Lower leg skin (tissue), 4 donors: ENCODE results near the gene KREMEN1. TPM values are rescaled to one million over a fixed set of nuclear protein-coding genes. Genes with fewer than 3 reads are reported as not detected.
"Not testable (repeated sequence)": the region's sequence is repeated elsewhere in the genome, so short reads cannot be mapped to it uniquely, and the experiment has no call there.

Experiments used
- DNase-seq, 2 donors: peaks; one replicate each; pipeline ENCODE4 v3.0.0-alpha.2; 2019; ENCODE audit warnings: low spot score in 2 of 2
- H3K4me3 ChIP-seq: fragments of 200-600 bp; sonication (generic); 2 replicates; pipeline ENCODE4 v1.5.1; 2017; ENCODE audit warnings: mild to moderate bottlenecking, low read depth; ENCODE audit not compliant: poor library complexity, severe bottlenecking
- CTCF ChIP-seq, 3 donors: fragments of 450-650 bp; IDR thresholded peaks; one replicate each; pipeline ENCODE4 v1.5.1; 2016; ENCODE audit warnings: antibody characterized with exemption in 3 of 3, mild to moderate bottlenecking in 3 of 3, moderate library complexity in 2 of 3
- POLR2A ChIP-seq, 2 donors: fragments of 450-650 bp; IDR thresholded peaks; one replicate each; pipeline ENCODE4 v1.6.1; 2016 to 2017; ENCODE audit warnings: antibody characterized with exemption in 2 of 2, mild to moderate bottlenecking in 1 of 2, moderate library complexity in 1 of 2
- WGBS, 2 donors: methylation state at CpG; one replicate each; pipeline ENCODE4 v1.1.5; 2018; 5-methylcytosine and 5-hydroxymethylcytosine counted together
- intact Hi-C: fragments of 100-400 bp; cut with DNase I; formaldehyde crosslinking; loops from one replicate; pipeline ENCODE4 v1.15.0; 2023; ENCODE audit warnings: low total_unique reads
- total RNA-seq, 4 donors: library from RNA; depleted of rRNA; stranded (reverse); fragments of >200 nt; gene quantifications; one replicate each; pipeline ENCODE4 v1.1.0, GENCODE V29; 2016

KREMEN1 gene
- total RNA-seq, 4 donors from 2014 or later, result 28.8 to 52.0 (median 48.0) TPM

DNA sequence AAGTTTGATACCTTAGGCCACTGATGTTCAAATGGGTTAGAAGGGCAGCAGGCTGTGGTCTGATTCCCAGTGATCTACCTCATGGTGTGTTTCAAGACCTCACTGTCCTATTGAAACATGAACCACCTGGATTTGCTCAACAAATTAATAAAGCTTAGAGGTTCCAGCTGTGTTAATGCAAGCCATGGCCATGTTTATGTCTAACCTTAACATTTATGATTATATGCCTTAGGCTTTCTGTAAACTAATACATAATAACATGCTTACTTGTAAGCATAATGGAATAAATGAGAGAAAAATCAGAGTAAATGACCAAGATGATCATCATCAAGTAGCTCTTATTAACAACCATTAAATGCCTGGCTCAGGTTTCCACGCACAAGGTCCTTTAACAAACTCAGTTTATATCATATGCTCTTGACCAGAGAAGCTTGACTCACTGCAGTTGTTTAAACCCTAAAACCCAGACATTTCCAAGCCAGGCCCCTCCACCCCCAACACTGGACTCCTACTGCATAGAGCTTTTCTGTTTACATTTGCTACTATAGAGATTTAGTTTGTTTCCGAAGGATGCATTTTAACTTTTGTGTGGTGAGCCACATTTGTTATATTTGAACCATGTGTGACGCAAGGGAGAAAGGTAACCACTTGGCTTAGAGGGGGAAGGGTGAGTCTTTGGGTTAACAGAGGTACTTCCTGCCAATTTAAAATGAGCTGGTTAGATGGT is 43.7 kb downstream of the KREMEN1 start:
- TF ChIP-seq POLR2A (IDR thresholded peaks at IDR 0.05), result no peak
- no peak for TF ChIP-seq CTCF (IDR thresholded peaks at IDR 0.05)
- WGBS, 2 donors, result 90 to 96% methylated on average over 3 of the region's 3 CpGs
- intact Hi-C loops, result loop anchor here (5.0 kb wide), 1 partner anchor 711 kb away; no protein-coding TSS in a partner anchor
- no peak overlapping the region for H3K4me3 ChIP-seq
- DNase-seq, result no peak

DNA sequence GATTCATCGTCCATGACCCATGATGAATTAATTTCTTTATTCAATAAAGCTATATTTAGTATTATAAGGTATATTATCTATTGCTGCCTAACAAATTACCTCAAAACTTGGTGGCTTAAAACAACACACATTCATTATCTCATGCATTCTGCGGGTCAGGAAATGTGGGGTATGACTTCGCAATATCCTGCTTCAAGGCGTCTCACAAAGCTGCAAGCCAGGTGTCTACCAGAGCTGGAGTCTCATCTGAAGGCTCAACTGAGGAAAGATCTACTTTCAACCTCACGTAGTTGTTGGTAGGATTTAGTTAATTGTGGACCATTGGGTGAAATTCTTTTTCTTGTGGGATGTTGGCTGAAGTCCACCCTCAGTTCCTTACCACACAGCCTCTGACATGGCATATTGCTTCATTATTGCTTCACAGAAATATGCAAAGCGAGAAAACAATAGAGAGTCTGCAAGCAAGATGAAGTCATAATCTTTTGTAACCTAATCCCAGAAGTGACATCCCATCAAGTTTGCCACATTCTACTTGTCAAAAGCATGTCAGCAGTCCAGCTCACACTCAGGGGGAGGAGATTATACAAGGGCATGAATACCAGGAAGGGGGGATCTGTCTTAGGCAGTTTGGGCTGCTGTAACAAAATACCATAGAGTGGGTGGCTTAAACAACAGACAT is 45.1 kb downstream of the KREMEN1 start:
- no peak overlapping the region for H3K4me3 ChIP-seq
- no peak for DNase-seq
- WGBS, 2 donors, result 83 to 89% methylated on average over 6 of the region's 6 CpGs
- TF ChIP-seq CTCF (IDR thresholded peaks at IDR 0.05), result no peak
- TF ChIP-seq POLR2A (IDR thresholded peaks at IDR 0.05), result no peak
- intact Hi-C loops, result loop anchor here (5.0 kb wide), 1 partner anchor 709 kb away; no protein-coding TSS in a partner anchor

DNA sequence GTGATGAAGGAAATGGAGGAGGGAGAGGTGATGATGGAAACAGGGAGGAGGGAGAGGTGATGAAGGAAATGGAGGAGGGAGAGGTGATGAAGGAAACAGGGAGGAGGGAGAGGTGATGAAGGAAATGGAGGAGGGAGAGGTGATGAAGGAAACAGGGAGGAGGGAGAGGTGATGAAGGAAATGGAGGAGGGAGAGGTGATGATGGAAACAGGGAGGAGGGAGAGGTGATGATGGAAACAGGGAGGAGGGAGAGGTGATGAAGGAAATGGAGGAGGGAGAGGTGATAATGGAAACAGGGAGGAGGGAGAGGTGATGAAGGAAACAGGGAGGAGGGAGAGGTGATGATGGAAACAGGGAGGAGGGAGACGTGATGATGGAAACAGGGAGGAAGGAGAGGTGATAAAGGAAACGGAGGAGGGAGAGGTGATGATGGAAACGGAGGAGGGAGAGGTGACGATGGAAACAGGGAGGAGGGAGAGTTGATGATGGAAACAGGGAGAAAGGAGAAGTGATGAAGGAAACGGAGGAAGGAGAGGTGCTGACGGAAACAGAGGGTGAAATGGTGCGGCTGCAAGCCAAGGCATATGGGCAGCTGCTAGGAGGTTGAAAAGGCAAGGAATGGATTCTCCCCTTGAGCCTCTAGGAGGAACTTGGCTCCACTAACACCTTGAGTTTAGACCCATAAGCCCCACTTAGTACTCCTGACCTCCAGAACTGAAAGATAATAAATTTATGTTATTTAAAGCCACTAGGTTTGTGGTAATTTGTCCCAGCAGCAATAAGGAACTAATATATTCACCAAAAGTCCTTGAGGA is 47.5 kb downstream of the KREMEN1 start:
- 84 to 88% methylated on average over 6 of the region's 7 CpGs for WGBS, 2 donors
- intact Hi-C loops, DNase-seq, H3K4me3 ChIP-seq: not testable (repeated sequence)

GRCh38 chr22:29121124-29121523 is 48.3 kb downstream of the KREMEN1 start:
- DNase-seq, result no peak
- no peak for TF ChIP-seq CTCF (IDR thresholded peaks at IDR 0.05)
- TF ChIP-seq POLR2A (IDR thresholded peaks at IDR 0.05), result no peak
- 40 to 45% methylated on average over 5 of the region's 5 CpGs for WGBS, 2 donors
- no peak overlapping the region for H3K4me3 ChIP-seq
- intact Hi-C loops, result no loop called here

GRCh38 chr22:29122041-29122440 is 49.2 kb downstream of the KREMEN1 start:
- intact Hi-C loops, result no loop called here
- no peak overlapping the region for H3K4me3 ChIP-seq
- TF ChIP-seq POLR2A (IDR thresholded peaks at IDR 0.05), result no peak
- no peak for TF ChIP-seq CTCF (IDR thresholded peaks at IDR 0.05)
- no peak for DNase-seq
